Right forelimb (tissue), 1 donor: ENCODE results near the gene CNTNAP5.

ENCODE experiments used
- DNase-seq: peaks from one replicate; pipeline ENCODE4 v3.0.0-alpha.2; 2018

Gene CNTNAP5

GRCh38 chr2:124837496-124837895 is 812.4 kb downstream of the CNTNAP5 start:
- DNase-seq = no peak

- no peak for DNase-seq
These were observed 813.3 kb downstream of the CNTNAP5 start for GRCh38 chr2:124838406-124838805.

DNA sequence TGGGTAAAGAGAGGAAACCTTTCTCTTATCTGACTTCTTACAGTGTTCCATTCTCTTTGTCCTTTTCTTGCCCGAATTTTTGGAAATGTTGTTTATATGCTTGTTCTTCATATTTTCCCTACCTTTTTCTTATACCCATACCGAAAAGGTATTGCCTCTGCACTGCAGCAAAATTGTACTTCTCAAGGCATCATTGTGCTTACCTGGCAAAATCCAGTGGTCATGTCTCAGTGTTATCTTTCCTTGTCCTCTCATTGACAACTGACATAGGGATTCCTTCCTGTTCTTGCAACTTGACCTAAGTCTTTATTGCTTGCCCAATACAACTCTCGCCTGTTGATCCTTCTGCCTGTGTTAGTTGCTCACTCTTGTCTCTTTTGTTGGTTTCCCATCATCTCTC is 842.2 kb downstream of the CNTNAP5 start:
- DNase-seq = no peak

DNA sequence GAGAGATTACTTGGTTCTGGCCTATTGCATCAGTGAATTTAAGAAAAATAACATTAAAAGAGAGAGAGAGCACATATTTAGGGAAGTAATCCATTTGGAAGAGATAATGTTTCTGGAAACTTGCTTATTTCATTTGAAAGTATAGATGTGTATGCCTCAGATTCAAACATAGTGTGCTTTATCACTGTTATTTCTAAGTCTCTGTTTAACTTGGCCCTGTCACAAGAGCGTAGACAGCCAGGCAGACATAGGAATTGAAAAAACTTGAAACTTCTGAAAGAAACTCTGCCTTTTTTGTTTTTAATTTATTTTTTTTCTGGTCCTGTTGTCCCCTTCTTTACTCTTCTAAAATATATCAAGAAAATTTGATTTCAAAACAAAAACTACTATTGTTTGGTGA is 849.1 kb downstream of the CNTNAP5 start:
- DNase-seq = no peak

GRCh38 chr2:124874676-124875075 is 849.6 kb downstream of the CNTNAP5 start:
- DNase-seq = no peak

- DNase-seq = no peak
These were observed 850.6 kb downstream of the CNTNAP5 start for GRCh38 chr2:124875627-124876244.

DNA sequence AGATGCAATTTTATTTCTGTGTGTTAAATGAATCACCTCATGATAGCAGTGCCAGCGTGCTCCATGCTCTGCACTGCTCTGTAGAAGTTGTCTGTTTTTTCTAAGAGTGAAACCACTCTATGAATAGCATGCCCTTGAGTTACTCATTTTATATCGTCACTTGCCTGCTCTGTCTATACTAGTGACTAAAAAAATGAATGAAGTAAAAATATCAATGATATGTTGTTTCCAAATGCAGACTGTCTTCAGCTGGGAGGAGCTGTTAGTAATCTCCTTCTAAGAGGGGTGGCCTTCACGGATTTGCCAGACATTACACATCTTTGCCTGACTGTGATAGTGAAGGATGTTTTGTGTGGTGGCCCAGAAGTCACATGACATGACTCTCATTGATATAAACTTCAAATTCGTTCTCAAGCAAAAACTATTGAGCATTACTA is 852.1 kb downstream of the CNTNAP5 start:
- DNase-seq = no peak

- no peak for DNase-seq
These were observed 854.6 kb downstream of the CNTNAP5 start for GRCh38 chr2:124879640-124880039.

- DNase-seq = no peak
These were observed 855.9 kb downstream of the CNTNAP5 start for GRCh38 chr2:124880995-124881394.

GRCh38 chr2:124882423-124882822 is 857.3 kb downstream of the CNTNAP5 start:
- DNase-seq = no peak

DNA sequence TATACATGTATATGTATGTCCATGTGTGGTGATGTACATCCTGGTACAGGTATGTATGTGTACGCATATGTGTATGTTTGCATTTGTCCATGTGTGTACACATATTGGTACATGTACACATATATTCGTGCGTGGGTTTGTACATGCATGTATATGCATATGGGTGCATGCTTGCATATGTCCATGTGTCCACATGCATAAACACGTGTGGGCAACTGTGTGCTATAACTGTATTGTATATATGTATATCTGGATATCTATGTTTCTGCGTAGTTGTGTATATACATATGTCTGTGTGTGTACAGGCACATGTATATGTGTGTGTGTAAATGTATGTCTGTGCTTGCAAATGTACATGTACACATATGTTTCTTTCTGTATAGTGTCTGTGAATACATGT is 858.5 kb downstream of the CNTNAP5 start:
- no peak for DNase-seq

- no peak for DNase-seq
These were observed 859.2 kb downstream of the CNTNAP5 start for GRCh38 chr2:124884315-124884714.

GRCh38 chr2:124886216-124886615 is 861.1 kb downstream of the CNTNAP5 start:
- DNase-seq = no peak

DNA sequence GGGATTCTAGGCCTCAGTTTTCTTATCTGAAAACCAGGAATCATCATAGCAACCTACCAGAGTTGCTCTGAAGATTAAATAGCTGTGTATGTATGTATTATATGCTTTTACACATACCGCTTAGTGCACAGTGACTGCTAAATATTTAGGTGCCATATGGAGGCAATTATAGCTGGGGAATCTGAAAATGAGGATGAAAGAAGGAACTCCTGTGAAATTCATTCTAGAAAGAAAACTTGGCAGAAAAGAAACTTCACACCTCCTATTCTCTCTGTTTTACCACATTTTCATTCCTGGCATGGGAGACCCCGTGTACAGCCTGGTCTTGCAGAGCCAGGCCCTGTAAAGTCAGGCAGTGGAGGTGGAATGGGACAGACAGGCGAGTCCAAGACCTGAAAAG is 862.4 kb downstream of the CNTNAP5 start:
- DNase-seq = no peak

DNA sequence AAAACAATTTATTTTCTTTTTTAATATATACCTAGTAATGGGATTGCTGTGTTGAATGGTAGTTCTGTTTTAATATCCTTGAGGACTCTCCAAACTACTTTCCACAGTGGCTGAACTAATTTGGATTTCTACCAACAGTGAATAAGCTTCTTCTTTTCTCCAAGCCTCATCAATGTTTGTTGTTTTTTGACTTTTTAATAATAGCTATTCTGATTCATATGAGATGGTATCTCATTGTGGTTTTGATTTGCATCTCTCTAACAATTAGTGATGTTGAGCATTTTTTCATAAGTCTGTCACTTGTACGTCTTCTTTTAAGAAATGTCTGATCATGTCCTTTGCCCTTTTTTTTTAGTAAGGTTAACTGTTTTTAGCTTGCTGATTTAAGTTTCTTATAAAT is 863.3 kb downstream of the CNTNAP5 start:
- no peak for DNase-seq

- no peak for DNase-seq
These were observed 869.1 kb downstream of the CNTNAP5 start for GRCh38 chr2:124894199-124894598.

GRCh38 chr2:124898827-124899226 is 873.7 kb downstream of the CNTNAP5 start:
- DNase-seq = no peak

GRCh38 chr2:124908411-124908810 is 883.3 kb downstream of the CNTNAP5 start:
- no peak for DNase-seq

- DNase-seq = no peak
These were observed 886.5 kb downstream of the CNTNAP5 start for GRCh38 chr2:124911560-124911959.

DNA sequence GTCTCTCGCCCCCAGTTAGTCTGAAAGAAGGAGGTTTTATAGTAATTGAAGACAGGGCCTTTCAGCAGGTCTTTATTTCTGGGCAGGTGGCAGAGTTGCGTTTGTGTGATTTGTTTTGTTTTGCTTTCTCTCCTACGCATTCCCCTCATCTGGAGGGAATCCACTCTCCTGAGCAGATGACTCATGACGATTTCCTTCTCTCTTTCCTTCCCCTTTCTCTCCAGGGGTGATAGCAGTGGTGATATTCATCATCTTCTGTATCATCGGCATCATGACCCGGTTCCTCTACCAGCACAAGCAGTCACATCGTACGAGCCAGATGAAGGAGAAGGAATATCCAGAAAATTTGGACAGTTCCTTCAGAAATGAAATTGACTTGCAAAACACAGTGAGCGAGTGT is 888.8 kb downstream of the CNTNAP5 start:
- DNase-seq = no peak

DNA sequence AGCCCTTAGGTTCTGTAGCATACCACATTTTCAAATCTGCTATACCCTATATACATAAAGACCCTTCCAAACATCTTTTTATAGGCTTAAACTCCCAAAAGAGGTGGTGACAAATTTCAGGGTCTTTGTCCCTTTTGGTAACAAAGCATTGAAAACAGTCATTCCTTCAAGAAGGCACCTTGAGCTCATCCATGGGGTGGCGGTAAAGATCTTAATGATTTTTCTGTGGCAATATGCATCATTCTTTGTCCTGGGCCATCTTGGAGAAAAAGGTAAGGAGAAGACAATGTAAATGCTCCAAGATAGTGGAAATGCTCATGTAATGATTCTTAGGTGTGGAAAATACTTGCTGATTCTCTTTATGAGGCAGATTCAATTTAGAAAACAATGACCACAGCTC is 890.5 kb downstream of the CNTNAP5 start:
- DNase-seq = no peak

GRCh38 chr2:124919296-124919695 is 894.2 kb downstream of the CNTNAP5 start:
- no peak for DNase-seq

GRCh38 chr2:124920448-124920847 is 895.4 kb downstream of the CNTNAP5 start:
- DNase-seq = no peak

DNA sequence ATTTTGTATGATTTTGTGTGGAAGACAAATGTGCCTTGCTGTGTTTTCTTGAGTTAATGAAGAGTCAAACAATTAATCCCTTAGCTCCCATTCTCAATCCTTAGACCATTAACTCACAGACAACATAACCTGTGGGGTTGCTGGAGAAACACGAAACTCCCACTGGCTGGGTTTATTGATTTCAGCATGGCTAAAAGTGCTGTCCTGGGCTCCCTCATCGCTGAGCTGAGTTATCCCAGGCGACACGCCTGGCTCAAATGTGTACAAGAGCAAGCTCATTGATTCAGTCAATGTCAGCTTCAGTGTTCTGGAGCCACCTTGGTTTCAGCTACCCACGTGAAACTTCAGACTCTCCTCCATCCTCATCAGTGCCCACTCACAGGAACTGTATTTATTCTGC is 896.1 kb downstream of the CNTNAP5 start:
- no peak for DNase-seq

DNA sequence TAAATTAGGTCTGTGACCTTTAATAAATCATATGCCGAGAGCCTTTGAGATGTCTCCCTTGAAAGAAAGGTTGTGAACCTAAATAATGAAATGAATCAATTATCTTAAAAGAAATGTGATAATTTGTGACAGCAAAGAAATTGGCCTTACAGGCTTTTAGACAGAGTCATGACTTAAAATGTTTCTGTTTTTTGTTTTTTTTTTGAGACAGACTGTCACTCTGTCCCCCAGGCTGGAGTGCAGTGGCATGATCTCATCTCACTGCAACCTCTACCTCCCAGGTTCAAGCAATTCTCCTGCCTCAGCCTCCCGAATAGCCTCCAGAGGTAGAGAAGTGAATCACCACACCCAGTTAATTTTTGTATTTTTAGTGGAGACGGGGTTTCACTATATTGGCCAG is 898.0 kb downstream of the CNTNAP5 start:
- no peak for DNase-seq

DNA sequence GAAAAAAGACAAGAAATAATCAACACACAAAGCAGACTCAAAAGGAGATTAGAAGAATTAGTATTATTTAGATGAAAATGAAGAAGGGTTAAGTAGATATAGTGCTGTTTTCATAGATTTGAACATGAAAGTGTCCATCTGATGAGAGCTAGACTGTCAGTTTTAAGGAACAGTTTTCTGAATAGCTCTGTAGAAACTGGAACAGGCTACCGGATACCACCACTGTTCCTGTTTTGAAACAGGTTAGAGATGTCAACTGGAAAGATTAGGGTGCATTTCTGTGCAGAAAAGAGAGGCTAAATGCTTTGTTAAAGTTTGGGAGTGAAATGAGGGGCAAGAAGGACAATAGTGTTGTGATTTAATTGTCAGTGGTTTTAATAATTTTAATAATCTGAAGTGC is 908.8 kb downstream of the CNTNAP5 start:
- no peak for DNase-seq
